ENCODE results near the gene JRKL.

The JRKL gene

GRCh38 chr11:96389720-96390487, at the start of gene JRKL, which contains the start of gene CCDC82:
Gene JRKL, plus strand, starts transcription at chr11:96390013. Its CDS starts 637 bp downstream, at chr11:96390650.
Gene CCDC82, minus strand, starts transcription at chr11:96389912. Its CDS starts 5,165 bp downstream, at chr11:96384747.
- DNase-seq (ENCODE audit: low read depth in 2 of 3, low spot score in 1 of 3): peak; percentile 96 to 99 (median 98)

DNA sequence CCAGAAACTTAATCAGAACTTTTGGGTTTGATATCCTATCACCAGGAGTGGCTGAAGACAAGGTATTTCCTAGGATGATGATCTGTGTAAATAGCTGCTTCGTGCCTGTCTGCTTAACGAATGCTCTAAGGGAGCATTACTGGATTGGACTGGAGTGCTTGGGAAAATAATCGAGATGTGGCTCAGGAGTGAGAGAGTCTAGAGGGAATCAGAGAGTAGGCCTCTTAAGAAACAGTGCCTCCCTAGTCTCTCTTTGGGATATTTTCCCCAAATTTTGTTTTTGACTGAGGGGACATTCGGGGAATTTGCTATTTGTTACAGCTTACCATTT, 49.3 kb upstream of the JRKL start:
- DNase-seq (ENCODE audit: low read depth in 2 of 3, low spot score in 1 of 3): no peak

DNA sequence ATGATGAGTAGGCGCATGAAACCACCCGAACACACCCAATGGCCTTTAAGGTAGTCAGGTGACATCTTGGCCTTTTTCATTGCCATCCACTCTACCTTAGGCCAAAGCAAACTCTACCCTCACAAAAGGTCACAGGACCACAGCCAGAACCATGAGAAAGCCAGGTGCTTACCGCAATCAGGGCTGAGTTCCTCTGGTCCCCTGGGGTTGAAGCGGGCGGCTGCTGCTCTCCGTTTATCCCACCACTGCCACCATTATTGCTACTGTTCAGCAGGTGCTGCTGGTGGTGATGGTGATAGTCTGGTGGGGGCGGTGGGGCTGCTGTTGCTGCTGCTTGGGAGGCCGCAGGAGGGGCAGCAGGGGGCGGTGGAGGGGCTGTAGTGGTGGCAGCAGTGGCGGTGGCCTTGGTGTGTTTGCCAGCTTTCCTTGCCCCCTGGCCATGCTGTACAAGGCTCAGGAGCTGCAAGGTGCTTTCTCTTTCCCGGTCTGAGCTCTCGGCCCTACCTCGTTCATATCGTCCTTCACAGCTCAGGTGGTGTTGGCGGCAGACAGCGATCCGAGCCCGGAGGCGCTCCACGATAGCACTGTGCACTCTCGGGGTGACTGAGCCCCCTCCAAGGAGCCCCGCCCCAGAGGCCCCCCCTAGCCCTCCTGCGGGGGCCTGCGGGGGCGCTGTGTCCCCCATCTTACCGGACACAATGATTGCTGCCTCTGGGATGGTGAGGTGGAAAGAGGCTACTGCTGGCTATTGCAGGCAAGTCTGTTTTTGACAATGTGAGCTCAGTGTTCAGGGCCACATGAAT, 48.4 kb upstream of the JRKL start:
- DNase-seq (ENCODE audit: low read depth in 2 of 3, low spot score in 1 of 3): peak in 2 of 3 donors; percentile 31 to 37

GRCh38 chr11:96342014-96342960, 47.5 kb upstream of the JRKL start:
- no peak for DNase-seq (ENCODE audit: low read depth in 2 of 3, low spot score in 1 of 3)

GRCh38 chr11:96342961-96343711, 46.7 kb upstream of the JRKL start, which contains the start of gene MAML2:
Gene MAML2, minus strand, starts transcription at chr11:96343195. Its CDS starts 1,300 bp downstream, at chr11:96341895.
- DNase-seq (ENCODE audit: low read depth in 2 of 3, low spot score in 1 of 3): peak; percentile 87 to 90 (median 90)

DNA sequence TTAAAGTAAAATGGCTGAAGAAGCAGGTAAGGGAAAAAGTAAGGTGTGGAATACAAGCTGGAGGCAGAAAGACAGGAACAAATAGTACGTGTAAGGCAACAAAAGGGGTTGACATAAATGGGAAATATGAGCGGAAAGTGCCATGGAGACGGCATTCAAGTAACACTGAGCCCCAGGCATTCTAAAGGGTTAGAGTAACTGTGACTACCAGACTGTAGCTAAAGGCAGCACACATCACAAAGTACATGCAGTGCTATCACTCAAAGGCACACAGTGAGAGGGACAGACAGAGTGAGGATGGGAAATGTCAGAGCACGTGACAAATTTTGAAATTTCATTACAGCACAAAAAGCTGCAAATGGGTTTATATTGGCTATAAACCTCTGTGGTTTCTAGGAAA, 33.0 kb upstream of the JRKL start:
- DNase-seq (ENCODE audit: low read depth in 2 of 3, low spot score in 1 of 3): no peak

GRCh38 chr11:96357794-96358193, 32.0 kb upstream of the JRKL start:
- DNase-seq (ENCODE audit: low read depth in 2 of 3, low spot score in 1 of 3): no peak

GRCh38 chr11:96358321-96358720, 31.5 kb upstream of the JRKL start:
- DNase-seq (ENCODE audit: low read depth in 2 of 3, low spot score in 1 of 3): no peak

GRCh38 chr11:96361778-96362177, 28.0 kb upstream of the JRKL start:
- DNase-seq (ENCODE audit: low read depth in 2 of 3, low spot score in 1 of 3): no peak

DNA sequence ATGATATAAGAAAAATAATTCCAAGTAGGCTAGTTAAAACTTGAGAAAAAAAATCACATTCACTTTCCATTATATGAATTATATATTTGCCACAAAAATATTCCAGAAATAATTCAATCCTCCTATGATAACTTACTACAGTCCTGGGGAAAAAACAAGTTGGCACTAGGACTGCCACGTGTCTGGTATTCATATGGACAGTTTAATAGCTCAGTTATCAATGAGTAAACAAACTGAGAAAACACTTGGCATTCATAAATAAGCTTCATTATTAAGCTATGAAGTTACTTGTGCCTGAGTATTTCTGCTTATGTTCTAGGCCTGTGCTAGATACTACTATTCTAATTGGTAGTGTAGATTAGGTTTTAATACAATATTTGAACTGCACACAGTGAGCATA, 24.3 kb upstream of the JRKL start:
- no peak for DNase-seq (ENCODE audit: low read depth in 2 of 3, low spot score in 1 of 3)

DNA sequence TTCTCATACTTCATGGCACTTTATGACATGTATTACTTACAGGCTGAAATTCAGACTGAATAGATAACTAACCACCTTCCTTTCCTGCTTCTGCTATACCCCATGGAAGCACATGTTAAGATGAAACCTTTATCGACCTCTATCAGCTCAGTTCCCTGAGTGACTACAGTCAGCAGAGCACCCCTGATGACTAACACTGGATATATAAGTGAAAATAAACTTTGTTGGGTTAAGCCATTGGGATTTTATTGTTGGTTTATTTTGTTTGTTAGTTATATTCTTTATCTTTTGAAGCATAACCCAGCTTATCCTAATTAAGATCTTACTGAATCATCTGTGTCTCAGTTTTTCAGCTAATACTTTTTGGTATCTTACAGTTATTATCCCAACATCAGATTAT, 23.8 kb upstream of the JRKL start:
- DNase-seq (ENCODE audit: low read depth in 2 of 3, low spot score in 1 of 3): no peak

- no peak for DNase-seq (ENCODE audit: low read depth in 2 of 3, low spot score in 1 of 3)
Observed at GRCh38 chr11:96367342-96367741, 22.5 kb upstream of the JRKL start.

DNA sequence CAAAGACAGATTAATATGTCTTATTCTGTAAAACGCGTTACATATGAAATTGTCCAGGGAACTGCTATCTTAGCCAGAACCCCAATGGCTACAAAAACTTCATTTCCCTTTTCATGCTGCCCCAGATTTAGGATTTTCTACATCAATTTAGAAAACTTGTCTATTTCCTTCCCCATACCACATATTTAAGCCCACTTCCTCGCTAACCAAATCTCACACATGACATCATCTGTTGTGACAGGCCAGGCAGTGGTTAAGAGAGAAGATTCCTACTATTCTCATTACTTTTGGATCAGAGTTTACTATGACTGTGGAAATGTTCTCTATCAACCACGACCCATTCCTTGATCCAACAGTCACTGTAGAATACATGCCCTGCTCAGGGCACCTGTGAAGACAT, 16.0 kb upstream of the JRKL start:
- no peak for DNase-seq (ENCODE audit: low read depth in 2 of 3, low spot score in 1 of 3)

DNA sequence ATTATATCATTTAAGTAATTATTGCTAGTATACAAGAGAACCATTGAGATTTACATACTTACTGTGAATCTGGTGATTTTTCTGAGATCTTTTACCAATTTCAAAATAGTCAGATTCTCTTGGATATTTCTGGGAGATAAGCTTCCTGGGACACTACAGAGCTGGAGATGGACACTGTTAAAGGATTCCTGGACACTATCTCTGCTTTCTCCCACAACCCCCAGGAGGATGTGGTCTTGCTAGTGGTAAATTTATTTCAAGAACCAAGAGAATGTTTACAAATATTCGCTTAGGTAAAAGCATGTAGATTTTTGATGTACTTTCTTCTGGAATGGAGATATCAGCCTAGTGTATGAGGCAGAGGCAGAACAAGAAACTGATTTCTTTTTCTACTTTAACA, 13.0 kb upstream of the JRKL start:
- no peak for DNase-seq (ENCODE audit: low read depth in 2 of 3, low spot score in 1 of 3)

DNA sequence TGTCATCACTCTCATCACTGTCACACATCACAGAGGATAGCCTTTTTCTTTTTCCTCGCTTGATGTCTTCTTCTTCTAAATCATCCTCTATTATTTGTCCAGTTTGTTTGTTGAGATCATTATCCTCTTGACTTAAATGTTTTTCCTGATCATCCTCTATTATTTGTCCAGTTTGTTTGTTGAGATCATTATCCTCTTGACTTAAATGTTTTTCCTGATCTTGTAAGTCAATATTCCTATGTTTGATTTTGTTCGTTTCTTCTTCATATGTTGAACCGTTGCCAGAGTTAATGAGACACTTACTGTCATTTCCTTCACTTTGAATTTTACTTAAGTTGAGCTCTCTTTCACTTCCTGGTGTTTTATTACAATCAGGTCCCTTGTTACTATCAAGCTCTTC, 5.7 kb upstream of the JRKL start:
- no peak for DNase-seq (ENCODE audit: low read depth in 2 of 3, low spot score in 1 of 3)

GRCh38 chr11:96385187-96385586, 4.6 kb upstream of the JRKL start:
- no peak for DNase-seq (ENCODE audit: low read depth in 2 of 3, low spot score in 1 of 3)

DNA sequence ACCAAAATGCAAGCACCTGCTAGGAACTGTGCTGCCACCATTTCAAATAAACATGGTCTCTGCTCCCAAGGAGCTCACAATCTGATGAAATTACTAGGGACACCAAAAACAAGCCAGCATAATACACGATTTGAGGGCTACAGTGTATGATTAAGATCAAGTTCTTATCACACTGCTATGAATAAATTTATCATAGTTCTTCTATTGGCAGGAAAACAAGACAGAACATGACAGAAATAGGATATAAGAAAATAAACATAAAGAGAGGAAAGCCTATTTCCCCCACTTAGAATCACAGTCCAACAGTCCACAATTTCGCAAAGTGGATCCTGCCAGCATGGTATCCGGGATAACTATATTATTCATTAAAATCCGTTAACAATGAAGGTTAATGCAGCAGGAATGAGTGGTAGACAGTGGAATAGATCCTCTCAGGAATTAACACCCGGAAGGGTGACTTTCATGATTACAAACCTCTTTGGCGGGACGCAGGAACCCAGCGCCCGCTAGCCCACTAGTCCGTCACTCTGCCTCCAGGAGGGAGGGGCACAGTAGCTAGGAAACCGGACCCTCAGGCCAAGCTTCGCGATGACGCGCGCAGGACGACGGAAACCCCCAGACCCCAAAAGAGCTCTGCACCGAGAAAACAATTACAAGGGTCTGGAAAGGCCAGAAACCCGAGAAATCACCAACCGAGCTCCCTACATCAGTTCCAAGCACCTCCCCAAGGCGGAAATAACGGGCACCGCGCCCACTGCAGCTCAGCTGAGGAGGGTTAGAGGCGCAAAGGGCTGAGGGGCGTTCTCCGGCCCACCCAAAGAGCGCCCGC, 708 bp upstream of the JRKL start:
- DNase-seq (ENCODE audit: low read depth in 2 of 3, low spot score in 1 of 3): peak in 1 of 3 donors; percentile 10

GRCh38 chr11:96390488-96390792, 627 bp downstream of the JRKL start:
- DNase-seq (ENCODE audit: low read depth in 2 of 3, low spot score in 1 of 3): no peak

DNA sequence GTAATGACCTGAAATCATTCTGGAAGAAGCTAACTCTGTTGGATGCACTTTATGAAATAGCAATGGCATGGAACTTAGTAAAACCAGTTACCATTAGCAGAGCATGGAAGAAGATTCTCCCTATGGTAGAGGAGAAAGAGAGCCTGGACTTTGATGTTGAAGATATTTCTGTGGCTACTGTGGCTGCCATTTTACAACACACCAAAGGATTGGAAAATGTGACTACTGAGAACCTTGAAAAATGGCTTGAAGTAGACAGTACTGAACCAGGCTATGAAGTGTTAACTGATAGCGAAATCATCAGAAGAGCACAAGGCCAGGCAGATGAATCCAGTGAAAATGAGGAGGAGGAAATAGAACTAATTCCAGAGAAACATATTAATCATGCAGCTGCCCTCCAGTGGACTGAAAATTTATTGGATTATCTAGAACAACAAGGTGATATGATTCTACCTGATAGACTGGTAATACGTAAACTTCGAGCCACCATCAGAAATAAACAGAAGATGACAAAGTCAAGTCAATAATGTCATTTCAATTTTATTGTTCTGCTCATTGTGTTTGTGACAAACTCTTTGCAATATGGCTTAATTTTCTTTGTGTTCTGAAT, 2.0 kb downstream of the JRKL start:
- no peak for DNase-seq (ENCODE audit: low read depth in 2 of 3, low spot score in 1 of 3)

Data from stimulated activated CD4-positive, alpha-beta T cell treated with anti-CD3 and anti-CD28 coated beads, Interleukin-12 subunit alpha, Interleukin-12 subunit beta, amount 100 ng/mL, for 48 hours (primary cell).